ENCODE results near the gene NFKBIE.

The NFKBIE gene

DNA sequence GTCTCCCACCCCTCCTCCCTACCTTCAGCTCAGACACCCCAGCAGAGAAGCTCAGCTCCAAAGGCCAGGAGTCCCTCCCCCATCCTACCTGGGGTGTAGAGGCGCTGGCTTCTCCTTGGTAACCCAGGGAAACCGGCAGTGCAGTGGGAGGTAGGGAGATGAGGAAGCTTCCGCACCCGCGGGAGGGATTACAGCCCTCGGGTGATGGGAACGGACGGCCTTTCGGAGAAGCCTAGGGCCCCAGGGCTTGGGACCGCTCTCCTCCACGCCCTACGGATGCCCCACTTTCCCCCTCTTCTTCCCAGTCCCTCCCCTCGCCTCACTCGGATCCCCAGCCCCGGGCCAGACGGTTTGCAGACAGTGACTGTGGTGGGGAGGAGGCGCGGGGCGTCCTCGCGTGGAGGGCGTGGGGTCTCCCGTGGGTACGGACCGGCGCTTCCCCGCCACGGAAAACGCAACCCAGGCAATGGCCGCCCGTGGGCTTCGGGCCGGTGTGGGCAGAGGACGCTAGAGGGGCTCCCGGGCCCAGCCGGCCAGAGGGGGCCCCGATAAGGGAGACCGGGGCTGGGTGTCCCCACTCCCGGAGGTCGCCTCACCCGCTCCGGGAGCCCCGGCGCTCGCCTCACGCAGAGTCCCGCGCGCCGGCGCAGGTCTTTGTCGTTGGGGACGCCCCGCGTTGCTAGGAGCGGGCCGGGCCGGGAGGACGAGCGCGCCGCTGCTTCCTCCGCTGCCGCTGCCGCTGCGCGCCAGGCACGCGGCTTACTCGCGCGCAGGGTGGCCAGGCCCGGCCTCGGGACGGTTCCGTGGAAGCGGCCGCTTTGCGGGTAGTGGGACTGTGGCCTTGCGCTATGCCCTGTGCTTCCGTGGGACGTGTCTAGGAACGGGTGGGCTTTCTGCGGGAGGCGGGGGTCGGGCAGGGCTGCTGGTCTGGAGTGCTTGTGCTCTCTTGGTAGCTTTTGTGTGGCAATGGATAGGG is 32.0 kb upstream of the NFKBIE start:
- no peak for DNase-seq

DNA sequence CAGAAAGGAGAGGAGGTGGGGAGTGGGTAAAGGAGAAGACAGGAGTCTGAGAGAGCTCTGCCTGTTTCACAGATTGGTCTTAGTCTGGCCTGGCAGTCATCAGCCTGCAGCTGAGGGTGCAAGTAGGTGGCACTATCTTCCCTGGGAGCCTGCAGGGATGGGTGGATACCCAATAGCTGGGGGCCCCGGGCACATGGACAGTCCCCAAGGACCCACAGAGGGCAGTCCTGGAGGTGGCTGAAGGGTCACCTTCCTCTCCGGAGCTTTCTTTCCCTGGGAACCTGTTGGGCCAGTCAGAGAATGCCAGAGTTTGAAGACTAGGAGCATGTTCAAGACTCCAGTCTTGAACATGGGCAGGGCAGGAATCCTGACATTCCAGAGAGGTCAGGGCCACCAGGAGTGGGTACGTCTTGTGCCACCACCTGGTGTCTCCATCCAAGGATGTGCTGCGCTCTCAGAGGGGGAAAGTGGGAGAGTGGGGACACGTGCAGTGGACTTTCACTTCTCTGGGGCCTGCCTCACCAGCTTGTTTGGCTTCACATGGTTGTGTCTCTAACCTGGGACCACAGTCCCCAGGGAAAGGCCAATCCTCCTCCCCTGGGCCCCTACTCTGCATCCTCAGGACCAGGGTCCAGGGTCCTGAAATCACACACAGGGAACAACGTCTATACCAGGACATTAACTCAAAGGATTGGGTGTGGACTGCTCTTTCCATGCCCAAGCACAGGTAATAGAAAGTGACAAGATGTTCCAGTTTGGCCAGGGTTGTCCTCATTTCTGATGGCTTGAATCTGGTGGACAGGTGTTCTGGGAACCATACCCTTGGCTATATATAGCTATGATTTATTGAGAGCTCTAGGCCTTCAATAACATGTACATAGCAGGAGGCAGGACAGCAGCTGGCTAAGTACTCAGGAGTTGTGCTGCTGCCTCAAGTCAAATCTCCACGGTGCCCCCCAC is 29.8 kb upstream of the NFKBIE start:
- no peak for DNase-seq

DNA sequence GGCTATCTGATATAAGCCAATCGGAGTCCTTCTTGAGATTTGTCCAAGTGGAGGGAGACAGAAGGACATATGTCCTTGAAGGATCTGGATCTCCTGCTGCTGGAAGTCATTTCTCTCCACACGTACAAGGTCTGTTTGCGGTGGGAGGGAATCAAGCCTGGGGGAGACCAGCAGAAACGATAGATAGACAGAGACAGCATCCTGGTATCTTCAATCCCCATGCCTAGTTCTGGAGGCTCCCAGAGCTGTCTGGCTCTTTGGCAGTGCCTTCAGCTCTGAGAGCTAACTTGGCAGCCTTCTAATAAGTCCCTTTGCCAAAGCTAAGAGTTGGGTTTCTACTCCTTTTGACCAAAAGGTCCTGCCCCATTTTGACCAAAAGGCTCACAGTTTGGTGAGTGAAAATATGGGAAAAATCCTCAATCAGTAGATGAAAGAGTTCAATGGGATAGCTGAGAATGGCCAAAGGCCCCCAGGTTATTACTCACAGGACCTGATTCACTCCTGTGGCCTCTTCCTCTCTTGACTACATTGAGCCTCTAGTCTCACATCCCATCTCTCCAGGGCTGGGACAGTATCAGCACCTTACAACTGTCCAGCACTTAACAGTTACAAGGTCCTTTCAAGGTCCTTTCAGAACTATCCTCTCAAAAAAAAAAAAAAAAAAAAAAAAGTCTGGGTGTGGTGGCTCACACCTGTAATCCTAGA is 27.5 kb upstream of the NFKBIE start:
- no peak for DNase-seq

DNA sequence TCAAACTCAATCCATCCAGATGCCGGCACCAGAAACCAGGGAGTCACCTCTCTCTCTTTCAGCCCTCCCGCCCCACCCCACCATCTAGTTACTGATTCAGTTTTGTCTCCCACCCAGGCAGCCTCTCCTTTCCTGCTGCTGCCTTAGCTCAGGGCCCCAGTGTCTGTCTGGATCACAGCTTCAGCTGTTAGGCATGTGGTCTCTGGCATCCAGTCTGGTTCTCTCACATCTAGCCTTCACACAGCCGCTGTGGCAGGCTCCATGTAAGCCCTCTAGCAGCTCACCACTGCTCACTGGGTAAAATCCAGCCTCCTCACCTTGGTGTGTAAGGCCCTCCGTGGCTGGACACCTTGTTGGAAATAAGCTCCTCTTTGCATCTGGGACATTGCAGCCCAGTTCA is 26.5 kb upstream of the NFKBIE start:
- DNase-seq: no peak

DNA sequence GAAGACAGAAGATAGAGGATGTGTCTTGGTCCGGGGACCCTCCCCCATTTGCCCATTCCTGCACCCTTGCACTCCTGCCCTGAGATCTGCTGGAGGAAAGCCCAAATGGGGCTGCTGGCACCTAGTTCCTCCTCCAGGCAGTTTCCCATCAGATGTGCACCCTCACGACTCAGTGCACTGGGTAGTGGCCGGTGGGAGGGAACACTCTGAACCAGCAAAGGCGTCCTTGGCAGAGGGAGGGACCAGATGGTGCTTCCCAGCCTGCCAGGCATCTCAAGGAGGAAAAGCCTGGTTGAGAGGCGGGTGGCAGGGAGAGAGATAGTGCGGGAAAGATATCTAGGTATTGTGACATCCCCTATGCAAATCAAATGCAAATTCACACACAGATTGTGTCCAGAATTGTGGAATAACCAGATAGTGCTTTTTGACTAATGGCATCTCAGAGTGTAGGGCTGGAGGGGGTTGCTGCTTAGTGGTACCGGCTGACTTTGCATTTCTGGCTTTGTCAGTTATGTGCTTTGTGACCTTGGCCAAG is 24.4 kb upstream of the NFKBIE start:
- DNase-seq: no peak

DNA sequence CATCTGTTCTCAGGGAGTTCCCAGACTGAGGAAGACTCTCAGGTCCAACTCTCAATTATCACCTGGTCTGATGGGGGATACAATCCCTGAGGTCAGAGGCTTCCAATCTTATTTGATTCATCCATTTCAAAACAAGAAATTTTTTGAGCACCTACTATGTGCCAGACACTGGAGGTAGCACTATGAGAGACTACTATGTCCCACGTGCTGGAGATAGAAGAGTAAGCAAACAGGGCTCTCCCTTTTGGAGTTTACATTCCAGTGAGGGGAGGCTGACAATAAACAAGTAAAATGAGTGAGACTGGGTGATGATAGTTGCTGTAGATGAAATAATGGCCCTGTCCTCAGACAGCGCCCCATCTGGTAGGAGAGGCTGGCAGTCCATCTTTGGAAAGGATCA is 21.4 kb upstream of the NFKBIE start:
- no peak for DNase-seq

DNA sequence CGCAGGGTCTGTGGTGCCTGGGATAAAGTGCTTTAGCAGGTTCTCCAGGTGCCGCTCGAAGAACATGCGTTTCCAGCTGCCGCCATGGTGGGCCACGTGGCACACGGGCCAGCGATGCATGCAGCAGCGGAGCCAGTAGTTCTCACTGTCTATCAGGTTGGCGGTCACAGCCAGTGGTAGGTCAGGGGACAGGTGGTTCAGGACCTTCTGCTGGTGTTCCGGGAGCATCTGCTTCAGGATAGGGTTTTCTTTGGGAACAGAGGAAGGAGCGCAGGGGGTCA is 20.9 kb upstream of the NFKBIE start:
- DNase-seq: no peak

DNA sequence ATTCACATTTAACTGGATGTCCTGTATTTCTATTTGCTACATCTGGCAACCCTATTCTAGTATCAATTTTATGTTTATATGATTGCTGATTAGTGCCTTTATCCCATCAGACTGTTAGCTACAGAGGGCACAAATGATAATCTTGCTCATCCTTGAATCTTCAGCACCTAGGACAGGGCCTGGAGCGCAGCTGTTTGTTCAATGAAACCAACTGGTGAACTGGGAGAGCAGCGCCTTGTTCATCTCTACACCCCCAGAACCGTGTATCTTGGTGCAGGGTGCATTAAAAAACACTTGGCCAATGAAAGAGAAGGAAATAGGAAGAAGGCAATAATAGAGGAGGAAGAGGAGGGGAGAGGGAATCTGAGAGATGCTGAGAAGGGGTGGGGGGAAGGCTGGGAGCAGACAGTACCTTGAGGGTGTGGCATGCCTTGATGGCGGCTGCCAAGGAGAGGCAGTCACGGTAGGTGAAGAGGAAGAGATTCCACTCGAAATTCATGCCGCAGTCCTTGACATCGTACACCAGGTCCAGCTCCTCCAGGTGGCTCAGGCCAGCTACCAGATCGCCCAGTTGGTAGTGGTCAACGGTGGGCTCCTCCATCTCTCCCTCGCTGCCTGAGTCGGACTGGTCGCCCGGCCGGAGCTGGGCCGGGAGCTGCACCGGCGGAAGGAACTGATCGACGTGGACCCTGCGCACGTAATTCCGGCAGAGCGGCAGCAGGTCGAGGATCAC is 20.4 kb upstream of the NFKBIE start:
- no peak for DNase-seq

DNA sequence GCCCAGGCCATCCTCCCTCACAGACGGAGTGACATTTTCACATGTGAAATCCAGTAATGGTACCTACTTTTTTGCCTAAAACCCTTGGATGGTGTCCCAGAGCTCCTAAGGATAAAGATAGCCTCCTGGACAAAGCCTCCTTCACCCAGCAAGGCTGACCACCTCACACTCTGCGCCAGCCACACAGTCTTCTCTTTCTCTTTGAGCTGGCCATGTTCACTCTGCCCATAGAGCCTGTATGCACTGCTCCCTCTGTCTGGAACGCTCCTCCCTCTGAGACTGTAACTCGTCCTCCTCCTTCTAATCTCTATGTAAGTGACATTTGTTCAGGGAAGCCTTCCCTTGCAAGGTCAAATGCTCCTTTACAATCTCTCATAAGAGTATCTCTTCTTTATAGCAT is 19.5 kb upstream of the NFKBIE start:
- DNase-seq: no peak

DNA sequence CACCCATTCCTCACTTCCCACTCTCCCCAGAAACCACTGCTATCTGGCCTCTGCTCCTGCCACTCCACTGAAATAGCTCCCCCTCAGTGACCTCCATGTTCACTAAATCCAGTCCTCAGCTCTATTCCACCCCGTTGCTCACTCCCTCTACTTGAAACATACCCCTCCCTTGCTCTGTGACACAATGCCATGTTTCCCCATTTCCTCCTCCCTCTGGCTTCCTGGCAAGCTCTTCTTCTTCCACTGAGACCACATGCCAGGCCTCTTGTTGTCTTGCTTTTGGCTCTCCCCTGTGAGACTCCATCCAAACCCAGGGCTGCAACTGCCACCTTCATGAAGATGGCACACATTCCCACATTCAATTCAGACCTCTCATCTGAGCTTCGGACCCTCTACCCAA is 18.8 kb upstream of the NFKBIE start:
- no peak for DNase-seq

DNA sequence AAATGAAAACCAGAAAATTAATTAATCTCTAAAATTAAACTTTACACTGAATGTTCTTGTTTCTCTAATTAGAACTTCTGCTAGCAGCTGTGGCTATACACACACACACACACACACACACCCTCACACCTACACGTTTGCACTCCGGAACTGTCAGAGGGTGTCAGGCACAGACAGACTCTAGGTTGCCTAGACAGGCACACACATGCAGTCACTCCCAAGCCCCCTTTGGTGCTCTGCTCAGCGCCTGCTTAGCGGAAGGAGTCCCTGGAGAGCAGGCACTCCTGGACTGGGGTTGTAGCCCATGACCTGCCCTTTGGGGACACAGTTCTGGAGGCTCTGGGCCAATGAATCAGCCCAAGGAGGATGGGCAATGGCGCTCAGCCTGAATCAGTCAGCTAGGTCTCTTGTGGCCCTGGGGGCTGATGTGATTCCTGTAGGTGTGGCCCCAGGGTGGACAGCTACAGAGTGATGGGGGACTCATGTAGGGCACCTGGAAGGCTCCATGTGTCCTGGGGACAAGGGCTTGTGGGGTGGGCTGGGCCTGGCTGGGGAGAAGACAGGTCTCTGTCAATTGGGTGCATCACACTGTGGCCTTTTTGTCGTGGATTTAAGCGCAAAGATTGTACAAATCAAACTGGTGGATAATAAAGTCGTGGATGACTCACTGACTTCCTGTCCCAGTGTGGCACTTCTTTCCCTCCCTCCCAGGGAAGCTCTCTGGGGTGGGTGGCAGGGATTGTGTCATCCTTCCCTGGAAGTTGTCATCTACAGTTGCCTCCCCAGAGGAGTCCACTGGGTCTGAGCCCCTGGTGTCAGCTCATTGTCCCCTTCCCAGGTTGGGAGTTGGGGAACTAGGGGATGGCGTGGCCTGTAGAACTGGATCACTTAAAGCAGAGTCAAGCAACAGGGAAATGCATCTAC is 13.7 kb upstream of the NFKBIE start:
- DNase-seq: no peak

DNA sequence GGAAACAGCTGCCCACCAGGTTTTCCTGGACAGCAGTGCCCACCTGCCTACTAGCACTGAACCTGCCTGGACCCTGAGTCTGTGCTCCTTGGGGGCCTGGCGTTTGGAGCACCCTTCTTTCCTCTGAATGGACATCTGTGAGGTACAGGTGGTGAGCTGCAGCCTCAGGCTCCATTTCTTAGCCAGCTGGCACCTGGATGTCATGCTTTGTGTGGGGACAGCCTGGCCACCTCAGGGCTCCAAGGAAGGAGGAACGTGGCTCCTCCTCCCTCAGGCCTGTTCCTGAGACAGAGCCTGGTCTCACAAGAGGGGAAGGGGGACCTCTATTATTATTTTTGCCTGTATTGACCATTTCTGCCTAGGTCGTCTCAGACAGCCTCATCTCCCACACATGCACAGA is 13.0 kb upstream of the NFKBIE start:
- no peak for DNase-seq

DNA sequence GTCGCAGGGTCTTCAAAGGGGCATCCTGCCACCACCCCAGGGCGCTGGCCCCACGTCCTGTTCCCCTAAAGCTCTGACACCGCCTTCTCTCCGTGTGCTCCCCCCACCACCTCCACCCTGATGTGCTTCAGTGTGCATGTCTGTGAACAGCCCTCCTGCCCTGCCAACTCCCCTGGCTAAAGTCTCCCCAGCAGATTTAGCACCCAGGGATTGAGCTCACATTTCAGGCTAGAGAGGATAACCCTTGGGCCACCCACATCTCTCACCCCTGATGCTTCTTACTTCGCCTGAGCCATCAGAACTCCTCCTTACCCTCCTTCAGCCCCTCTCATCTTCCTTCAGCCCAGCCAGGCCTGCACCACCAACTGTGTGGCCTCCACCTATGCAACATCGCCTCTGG is 12.4 kb upstream of the NFKBIE start:
- DNase-seq: no peak

DNA sequence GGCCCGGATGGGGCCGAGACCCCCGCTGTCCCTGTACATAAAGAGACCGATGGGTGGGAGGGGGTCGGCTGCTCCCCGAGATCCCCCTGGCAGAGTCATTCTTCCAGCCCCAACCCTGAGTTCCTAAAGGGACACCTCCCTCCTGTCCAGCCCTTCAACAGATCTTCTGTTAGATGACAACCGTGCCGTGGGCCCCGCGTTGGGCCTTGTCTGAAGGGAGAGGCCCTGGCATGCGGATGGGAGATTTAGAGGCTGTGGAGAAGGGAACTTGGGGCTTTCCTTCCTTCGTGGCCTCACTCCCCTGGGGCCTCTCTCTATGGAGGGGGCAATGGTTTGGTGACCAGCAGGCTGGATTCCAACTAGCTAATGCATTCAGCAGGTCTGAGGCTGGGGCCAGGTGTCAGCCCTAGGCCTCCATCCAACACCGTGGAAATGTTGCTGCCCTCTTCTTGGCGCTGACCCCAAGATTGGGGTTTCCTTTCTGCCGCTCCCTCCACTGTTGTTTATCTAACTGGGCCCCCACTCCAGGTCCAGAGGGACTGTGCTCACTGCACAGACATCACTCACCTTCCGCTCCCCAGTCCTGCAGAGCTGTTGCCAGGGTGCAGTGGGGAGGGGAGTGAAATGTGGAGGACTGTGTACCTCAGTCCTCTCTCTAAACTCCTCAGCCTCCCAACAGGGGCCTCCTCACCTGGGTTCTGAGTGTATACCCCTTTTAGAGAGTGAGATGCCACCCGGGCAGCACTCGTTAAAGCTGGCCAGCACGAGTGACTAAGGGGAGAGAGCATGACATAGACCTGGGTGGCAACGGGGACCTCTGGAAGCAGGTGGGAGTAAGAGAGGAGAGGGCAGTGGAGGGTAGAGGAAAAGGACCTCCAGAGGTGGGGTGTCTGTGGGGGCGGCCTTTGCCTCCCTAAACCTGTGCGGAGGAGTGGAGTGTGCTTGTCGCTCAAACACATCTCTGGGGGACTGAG is 11.6 kb upstream of the NFKBIE start:
- DNase-seq: no peak

DNA sequence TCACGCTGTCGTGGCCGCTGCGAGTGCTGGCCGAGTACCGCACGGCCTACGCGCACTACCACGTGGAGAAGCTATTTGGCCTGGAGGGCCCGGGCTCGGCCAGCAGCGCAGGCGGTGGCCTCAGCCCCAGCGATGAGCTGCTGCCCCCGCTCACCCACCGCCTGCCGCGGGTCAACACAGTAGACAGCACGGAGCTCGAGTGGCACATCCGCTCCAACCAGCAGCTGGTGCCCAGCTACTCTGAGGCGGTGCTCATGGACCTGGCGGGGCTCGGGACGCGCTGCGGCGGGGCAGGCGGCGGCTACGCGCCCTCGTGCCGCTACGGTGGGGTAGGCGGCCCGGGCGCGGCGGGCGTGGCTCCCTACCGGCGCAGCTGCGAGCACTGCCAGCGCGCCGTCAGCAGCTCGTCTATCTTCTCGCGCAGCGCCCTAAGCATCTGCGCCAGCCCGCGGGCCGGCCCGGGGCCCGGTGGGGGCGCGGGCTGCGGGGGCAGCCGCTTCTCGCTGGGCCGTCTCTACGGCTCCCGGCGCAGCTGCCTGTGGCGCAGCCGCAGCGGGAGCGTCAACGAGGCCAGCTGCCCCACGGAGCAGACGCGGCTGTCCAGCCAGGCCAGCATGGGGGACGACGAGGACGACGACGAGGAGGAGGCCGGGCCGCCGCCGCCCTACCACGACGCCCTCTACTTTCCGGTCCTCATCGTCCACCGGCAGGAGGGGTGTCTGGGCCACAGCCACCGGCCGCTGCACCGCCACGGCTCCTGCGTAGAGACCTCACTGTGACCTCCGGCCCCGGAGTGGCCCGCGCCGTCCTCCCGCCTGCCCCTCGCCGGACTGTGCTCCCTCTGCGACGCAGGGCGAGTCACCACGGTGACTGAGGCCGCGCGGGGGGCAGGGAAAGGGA is 10.6 kb upstream of the NFKBIE start:
- no peak for DNase-seq

DNA sequence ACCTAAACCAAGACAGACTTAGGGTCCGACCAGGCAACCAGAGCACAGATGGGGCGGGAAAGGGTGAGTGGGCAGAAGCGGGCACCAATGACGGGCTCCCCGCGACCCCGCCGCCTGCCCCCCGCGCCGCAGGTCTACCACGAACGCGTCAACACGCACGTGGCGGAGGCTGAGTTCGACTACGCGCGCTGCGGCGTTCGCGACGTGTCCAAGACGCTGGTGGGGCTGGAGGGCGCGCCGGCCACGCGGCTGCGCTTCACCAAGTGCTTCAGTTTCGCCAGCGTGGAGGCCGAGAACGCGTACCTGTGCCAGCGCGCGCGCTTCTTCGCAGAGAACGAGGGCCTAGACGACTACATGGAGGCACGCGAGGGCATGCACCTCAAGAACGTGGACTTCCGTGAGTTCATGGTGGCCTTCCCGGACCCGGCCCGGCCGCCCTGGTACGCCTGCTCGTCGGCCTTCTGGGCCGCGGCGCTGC is 10.0 kb upstream of the NFKBIE start:
- DNase-seq: no peak

DNA sequence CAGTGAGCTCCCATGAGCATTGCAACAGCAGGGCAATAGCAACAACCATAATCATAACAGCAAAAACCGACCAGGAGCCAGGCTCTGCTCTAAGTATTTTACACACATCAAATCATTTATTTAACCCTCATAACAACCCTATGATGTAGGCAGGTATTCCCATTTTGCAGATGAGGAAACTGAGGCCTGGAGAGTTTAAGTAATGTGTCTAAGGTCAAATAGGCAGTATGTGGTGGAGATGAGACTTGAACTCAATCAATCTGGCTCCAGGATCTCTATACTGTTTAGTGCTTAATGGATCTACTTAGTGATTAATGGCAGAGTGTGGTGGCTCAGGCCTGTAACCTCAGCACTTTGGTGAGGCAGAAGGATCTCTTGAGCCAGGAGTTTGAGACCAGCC is 8.3 kb upstream of the NFKBIE start:
- DNase-seq: no peak

DNA sequence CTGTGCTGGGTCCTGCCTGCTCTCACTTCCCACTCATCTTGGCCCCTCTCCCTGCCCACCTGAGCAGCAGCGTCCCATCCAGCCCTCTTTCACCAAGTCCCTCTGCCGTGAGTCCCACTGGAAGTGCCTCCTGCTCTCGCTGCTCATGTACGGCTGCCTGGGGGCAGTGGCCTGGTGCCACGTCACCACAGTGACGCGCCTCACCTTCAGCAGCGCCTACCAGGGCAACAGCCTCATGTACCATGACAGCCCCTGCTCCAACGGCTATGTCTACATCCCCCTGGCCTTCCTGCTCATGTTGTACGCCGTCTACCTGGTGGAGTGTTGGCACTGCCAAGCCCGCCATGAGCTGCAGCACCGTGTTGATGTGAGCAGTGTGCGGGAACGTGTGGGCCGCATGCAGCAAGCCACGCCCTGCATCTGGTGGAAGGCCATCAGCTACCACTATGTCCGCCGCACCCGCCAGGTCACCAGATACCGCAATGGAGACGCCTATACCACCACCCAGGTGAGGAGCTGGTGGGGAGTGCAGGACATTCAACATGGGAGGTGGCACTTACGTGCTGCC is 7.7 kb upstream of the NFKBIE start:
- no peak for DNase-seq
